IMR-90 (cell line): ENCODE measurements around the gene DGLUCY. TPM values are rescaled to one million over a fixed set of nuclear protein-coding genes. Genes with fewer than 3 reads are reported as not detected.

Experiments used
- ATAC-seq: fragments of 200-7000 bp; cut with Tn5 transposase; 2 replicates; pipeline ENCODE4 v1.9.1; 2020; ENCODE audit warnings: low read depth, mild to moderate bottlenecking, moderate library complexity
- BruUV-seq: library from RNA; stranded (reverse); fragments of 400-500 nt; replicated peaks from 2 replicates; lab custom pipeline; 2021; lab: Mats Ljungman, UMichigan
- CTCF ChIA-PET: fragments of 300-600 bp; formaldehyde crosslinking; extraction: SDS; loops from one replicate; lab custom pipeline; 2021; ENCODE audit warnings: antibody characterized with exemption; lab: Yijun Ruan, JAX
- POLR2A ChIA-PET: fragments of 300-600 bp; sonication (Branson Sonifier 250); formaldehyde crosslinking; loops from one replicate; lab custom pipeline; 2022; ENCODE audit warnings: antibody characterized with exemption; ENCODE audit not compliant: unreplicated experiment; lab: Charles Lee
- DNase-seq: peaks from one replicate; pipeline ENCODE4 v3.0.0; 2013
- H2AFZ ChIP-seq: replicated peaks from 2 replicates; pipeline ENCODE3; 2013; ENCODE audit warnings: low read length, mild to moderate bottlenecking; ENCODE audit not compliant: poor library complexity
- H2AK5ac ChIP-seq: 2 replicates; pipeline ENCODE4 v1.6.1; 2013; ENCODE audit warnings: low read depth, low read length, inconsistent platforms
- H2AK9ac ChIP-seq: replicated peaks from 2 replicates; pipeline ENCODE3; 2013; ENCODE audit warnings: mild to moderate bottlenecking, low read depth, low read length, moderate library complexity; ENCODE audit not compliant: poor library complexity
- H2BK120ac ChIP-seq: 2 replicates; pipeline ENCODE4 v1.6.1; 2013; ENCODE audit warnings: low read depth, low read length, inconsistent platforms
- H2BK15ac ChIP-seq: 3 replicates; pipeline ENCODE4 v1.6.1; 2013; ENCODE audit warnings: low read depth, low read length, inconsistent platforms
- H2BK20ac ChIP-seq: 2 replicates; pipeline ENCODE4 v1.6.1; 2013; ENCODE audit warnings: low read depth, mild to moderate bottlenecking, inconsistent platforms, low read length, moderate library complexity
- H2BK5ac ChIP-seq: 2 replicates; pipeline ENCODE4 v1.6.1; 2013; ENCODE audit warnings: mild to moderate bottlenecking, low read depth, low read length, inconsistent platforms; ENCODE audit not compliant: poor library complexity, severe bottlenecking
- H3K14ac ChIP-seq: replicated peaks from 2 replicates; pipeline ENCODE4 v1.6.1; 2013; ENCODE audit warnings: low read depth, low read length, inconsistent platforms
- H3K18ac ChIP-seq: 2 replicates; pipeline ENCODE4 v1.6.1; 2013; ENCODE audit warnings: low read depth, low read length, control low read depth
- H3K23ac ChIP-seq: 2 replicates; pipeline ENCODE4 v1.6.1; 2013; ENCODE audit warnings: low read depth, low read length, inconsistent platforms
- H3K27ac ChIP-seq: 2 replicates; pipeline ENCODE4 v1.5.1; 2013; ENCODE audit warnings: mild to moderate bottlenecking, control low read depth, low read length; ENCODE audit not compliant: insufficient read depth
- H3K27me3 ChIP-seq: 2 replicates; pipeline ENCODE4 v1.6.1; 2013; ENCODE audit warnings: low read length; ENCODE audit not compliant: control insufficient read depth, insufficient read depth
- H3K36me3 ChIP-seq: 2 replicates; pipeline ENCODE4 v1.6.1; 2013; ENCODE audit warnings: low read length, mixed read lengths; ENCODE audit not compliant: control insufficient read depth, insufficient read depth
- H3K4ac ChIP-seq: 2 replicates; pipeline ENCODE4 v1.6.1; 2013; ENCODE audit warnings: low read depth, low read length, inconsistent platforms
- H3K4me1 ChIP-seq: 2 replicates; pipeline ENCODE4 v1.6.1; 2013; ENCODE audit warnings: low read length, mixed read lengths; ENCODE audit not compliant: control insufficient read depth, insufficient read depth
- H3K4me2 ChIP-seq: 2 replicates; pipeline ENCODE4 v1.6.1; 2013; ENCODE audit warnings: low read depth, mild to moderate bottlenecking, control low read depth, low read length, moderate library complexity
- H3K4me3 ChIP-seq: 2 replicates; pipeline ENCODE4 v1.5.1; 2013; ENCODE audit warnings: low read depth, mild to moderate bottlenecking, control low read depth, low read length, moderate library complexity; ENCODE audit not compliant: insufficient read depth
- H3K56ac ChIP-seq: 2 replicates; pipeline ENCODE4 v1.6.1; 2013; ENCODE audit warnings: low read length, inconsistent platforms; ENCODE audit not compliant: insufficient read depth; ENCODE audit errors: extremely low read depth
- H3K79me1 ChIP-seq, 2 experiments: 2 replicates each; pipeline ENCODE4 v1.6.1; 2013; ENCODE audit warnings: low read length in 2 of 2, inconsistent platforms in 1 of 2, low read depth in 1 of 2
- H3K9ac ChIP-seq: 2 replicates; pipeline ENCODE4 v1.6.1; 2013; ENCODE audit warnings: low read depth, low read length, control low read depth
- H3K9me1 ChIP-seq: 2 replicates; pipeline ENCODE4 v1.6.1; 2013; ENCODE audit warnings: low read length, inconsistent platforms; ENCODE audit not compliant: insufficient read depth
- H3K9me3 ChIP-seq: 2 replicates; pipeline ENCODE4 v1.6.1; 2013; ENCODE audit warnings: low read length; ENCODE audit not compliant: control insufficient read depth, insufficient read depth
- H4K20me1 ChIP-seq: 2 replicates; pipeline ENCODE4 v1.6.1; 2013; ENCODE audit warnings: low read length, inconsistent platforms; ENCODE audit not compliant: insufficient read depth
- H4K5ac ChIP-seq: 2 replicates; pipeline ENCODE4 v1.6.1; 2013; ENCODE audit warnings: mild to moderate bottlenecking, low read depth, low read length, control low read depth
- H4K8ac ChIP-seq, 2 experiments: 2 replicates each; pipeline ENCODE4 v1.6.1; 2013; ENCODE audit warnings: low read depth in 2 of 2, low read length in 2 of 2, control low read depth in 1 of 2, inconsistent platforms in 1 of 2
- H4K91ac ChIP-seq: 2 replicates; pipeline ENCODE4 v1.6.1; 2013; ENCODE audit warnings: low read depth, low read length, inconsistent platforms; ENCODE audit not compliant: insufficient read depth
- BHLHE40 ChIP-seq: fragments of 150-350 bp; IDR thresholded peaks from 2 replicates; pipeline ENCODE4 v1.6.1; 2016; ENCODE audit warnings: mild to moderate bottlenecking, low read depth, low read length
- CEBPB ChIP-seq: IDR thresholded peaks from 2 replicates; pipeline ENCODE4 v1.6.1; 2012; ENCODE audit warnings: low read depth, low read length, improper control_type of control experiment
- CHD1 ChIP-seq: IDR thresholded peaks from 2 replicates; pipeline ENCODE4 v1.6.1; 2012; ENCODE audit warnings: low read depth, low read length, improper control_type of control experiment
- CTCF ChIP-seq: conservative IDR thresholded peaks from 2 replicates; pipeline ENCODE4 v1.5.1; 2012; ENCODE audit warnings: mild to moderate bottlenecking, low read depth, low read length, improper control_type of control experiment
- ELK1 ChIP-seq: fragments of 150-350 bp; IDR thresholded peaks from 2 replicates; pipeline ENCODE4 v1.6.1; 2016; ENCODE audit warnings: low read depth, mild to moderate bottlenecking, low read length, moderate library complexity, borderline replicate concordance
- FOS ChIP-seq: fragments of 150-350 bp; IDR thresholded peaks from 2 replicates; pipeline ENCODE4 v1.6.1; 2016; ENCODE audit warnings: low read depth, low read length
- MAFK ChIP-seq: IDR thresholded peaks from 2 replicates; pipeline ENCODE4 v1.6.1; 2012; ENCODE audit warnings: low read depth, low read length, improper control_type of control experiment
- MAZ ChIP-seq: IDR thresholded peaks from 2 replicates; pipeline ENCODE4 v1.6.1; 2012; ENCODE audit warnings: low read depth, mild to moderate bottlenecking, low read length, improper control_type of control experiment, moderate library complexity, borderline replicate concordance
- MXI1 ChIP-seq: IDR thresholded peaks from 2 replicates; pipeline ENCODE4 v1.6.1; 2012; ENCODE audit warnings: low read depth, mild to moderate bottlenecking, low read length, moderate library complexity, borderline replicate concordance
- NFE2L2 ChIP-seq: fragments of 150-350 bp; IDR thresholded peaks from 2 replicates; pipeline ENCODE4 v1.6.1; 2016; ENCODE audit warnings: low read depth, mild to moderate bottlenecking, low read length
- POLR2A ChIP-seq: IDR thresholded peaks from 2 replicates; pipeline ENCODE4 v1.6.1; 2012; ENCODE audit warnings: mild to moderate bottlenecking, low read depth, low read length
- RAD21 ChIP-seq: IDR thresholded peaks from 2 replicates; pipeline ENCODE4 v1.6.1; 2012; ENCODE audit warnings: low read length, improper control_type of control experiment
- RCOR1 ChIP-seq: IDR thresholded peaks from 2 replicates; pipeline ENCODE4 v1.6.1; 2012; ENCODE audit warnings: mild to moderate bottlenecking, low read length, improper control_type of control experiment; ENCODE audit not compliant: insufficient replicate concordance
- RFX5 ChIP-seq: IDR thresholded peaks from 2 replicates; pipeline ENCODE4 v1.8.0; 2012; ENCODE audit warnings: low read depth, mild to moderate bottlenecking, low read length, moderate library complexity
- SMC3 ChIP-seq: fragments of 150-350 bp; IDR thresholded peaks from 2 replicates; pipeline ENCODE4 v1.6.1; 2016; ENCODE audit warnings: low read depth, mild to moderate bottlenecking, antibody characterized with exemption, low read length, moderate library complexity
- USF2 ChIP-seq: fragments of 150-350 bp; IDR thresholded peaks from 2 replicates; pipeline ENCODE4 v1.6.1; 2017; ENCODE audit warnings: mild to moderate bottlenecking, antibody characterized with exemption, low read length, low read depth
- WGBS, 2 experiments: methylation state at CpG; one replicate each; pipeline versions ENCODE4 v1.1.5 to v1.1.7; 2013; ENCODE audit warnings: missing lambda C conversion rate in 2 of 2; ENCODE audit not compliant: insufficient read length in 1 of 2; ENCODE audit errors: extremely low coverage in 2 of 2; 5-methylcytosine and 5-hydroxymethylcytosine counted together
- dilution Hi-C: fragments of 300-500 bp; cut with HindIII; formaldehyde crosslinking; loops from one replicate; pipeline ENCODE4 v1.14.3; 2018; ENCODE audit warnings: low sequenced_read_pairs; ENCODE audit not compliant: unreplicated experiment
- in situ Hi-C: fragments of 300-500 bp; cut with MboI; formaldehyde crosslinking; loops from 3 replicates; pipeline ENCODE4 v1.14.3; 2019; ENCODE audit warnings: low sequenced_read_pairs, inconsistent platforms, mixed read lengths
- intact Hi-C: fragments of 100-400 bp; cut with micrococcal nuclease; formaldehyde crosslinking; loops from 2 replicates; pipeline ENCODE4 v1.10.0; 2022
- polyA plus RNA-seq, 3 experiments: library from polyadenylated mRNA; depleted of rRNA; stranded (reverse); fragments of >200 nt; gene quantifications; 2 replicates each; pipeline ENCODE4 v1.2.3, GENCODE V29; 2012; ENCODE audit warnings: low replicate concordance in 1 of 3
- total RNA-seq: library from RNA; depleted of rRNA; stranded (reverse); fragments of >200 nt; gene quantifications from 2 replicates; pipeline ENCODE4 v1.2.3, GENCODE V29; 2012

Gene DGLUCY
- total and polyA plus RNA-seq, 2 of the 4 experiments (the other 2 are of a cell fraction), result 8.5 to 13.3 TPM

- Histone ChIP-seq H2BK20ac (no peak overlapping the region), H3K79me1 (no peaks in the 10 kb centered on the region), H3K4ac (no peak overlapping the region), H4K91ac (no peak overlapping the region), H3K4me1 (0 out of 2 replicates have a peak, but pooled peaks cover 2% of the 10 kb centered on the region), H2AFZ (no peak overlapping the region), H3K36me3 (peaks cover 12% of the 10 kb centered on the region; the same call in 1 of the 2 replicates), H3K23ac (no peak overlapping the region), H3K9me3 (no peaks in the 10 kb centered on the region), H3K4me2 (no peak overlapping the region), H3K56ac (no peak overlapping the region), H3K9me1 (peaks cover 3% of the 10 kb centered on the region; the same call in 1 of the 2 replicates), H3K14ac (no peak overlapping the region), H3K27ac (no peak overlapping the region), H3K4me3 (no peak overlapping the region), H3K27me3 (no peaks in the 10 kb centered on the region), H2BK120ac (no peak overlapping the region), H3K9ac (no peak overlapping the region), H2AK5ac (no peak overlapping the region), H4K20me1 (no peaks in the 10 kb centered on the region), H4K8ac (no peak overlapping the region), H4K5ac (no peak overlapping the region), H2AK9ac (no peak overlapping the region), H3K18ac (no peak overlapping the region), H2BK5ac (no peak overlapping the region), H2BK15ac (no peak overlapping the region)
- dilution Hi-C loops, result no loop called here
- no TSS peak for BruUV-seq
- TF ChIP-seq ELK1 (no peak), RCOR1 (no peak), MAZ (no peak), RFX5 (no peak), CTCF (no peak), FOS (no peak), POLR2A (no peak), USF2 (no peak), CEBPB (no peak), RAD21 (no peak), NFE2L2 (no peak), SMC3 (no peak), MAFK (no peak), MXI1 (no peak), CHD1 (no peak), BHLHE40 (no peak)
- WGBS, 2 experiments, result 62% methylated on average over 4 of the region's 12 CpGs; no CpG with 5 or more reads in 1 of the 2 experiments
- intact Hi-C loops, result no loop called here
- CTCF ChIA-PET, result no interaction called here
- ATAC-seq (no peak), DNase-seq (no peak)
- POLR2A ChIA-PET, result no interaction called here
- in situ Hi-C loops, result no loop called here
Observed at GRCh38 chr14:91193069-91193468, 79.2 kb downstream of the DGLUCY start.
